CD4-positive, alpha-beta T cell treated with Interleukin-6 at 100 ng/mL for 8 hours (primary cell): ENCODE results near the gene TBC1D22B.
"Not testable (repeated sequence)": the region's sequence is repeated elsewhere in the genome, so short reads cannot be mapped to it uniquely, and the experiment has no call there.

Source experiments
- DNase-seq: peaks from one replicate; pipeline ENCODE4 v3.0.0-alpha.2; 2020; ENCODE audit warnings: mixed read lengths, low spot score

Gene TBC1D22B

GRCh38 chr6:37321516-37322415 lies 64.2 kb downstream of the TBC1D22B start:
- no peak for DNase-seq

- no peak for DNase-seq
These were observed 66.0 kb downstream of the TBC1D22B start for GRCh38 chr6:37323580-37323979.

DNA sequence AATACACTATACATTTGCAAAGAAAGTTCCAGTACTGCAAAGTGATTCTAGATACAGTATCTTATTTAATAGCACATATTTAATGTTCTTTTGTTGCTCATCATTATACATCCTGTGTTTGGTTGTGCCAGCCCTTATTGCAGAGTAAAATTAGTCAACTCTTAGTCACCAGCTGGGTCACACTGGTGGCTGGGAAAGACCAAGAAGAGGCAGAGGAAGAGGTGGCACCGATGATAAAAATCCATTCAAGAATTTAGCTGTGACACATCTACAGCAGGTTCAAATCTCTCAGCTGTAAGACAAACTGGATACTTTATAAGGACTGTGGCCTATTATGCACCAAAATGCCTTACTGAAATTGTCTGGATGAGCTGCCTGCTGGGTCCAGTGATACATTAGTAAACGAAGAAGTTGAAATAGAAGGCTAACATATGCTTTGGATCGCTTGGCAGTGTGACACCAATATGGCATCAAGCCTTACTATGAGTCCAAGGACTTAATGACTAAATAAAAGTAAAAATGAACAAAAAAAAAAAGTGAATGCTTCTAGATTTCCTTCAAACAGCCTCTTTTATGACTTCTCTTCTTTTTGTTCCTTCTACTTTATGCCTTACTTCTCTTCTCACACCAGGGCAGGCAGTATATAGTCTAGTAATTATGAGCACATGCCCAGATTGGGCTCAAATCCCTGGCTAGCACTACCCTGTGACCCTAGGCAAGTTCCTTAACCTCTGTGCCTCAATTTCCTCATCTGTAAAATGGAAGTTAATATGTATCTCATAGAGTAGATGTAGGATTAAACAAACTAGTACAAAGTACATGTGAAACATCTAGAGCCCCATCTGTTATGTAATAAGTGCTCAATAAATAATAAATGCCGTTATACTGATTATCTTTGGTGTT lies 66.8 kb downstream of the TBC1D22B start:
- DNase-seq, result no peak

DNA sequence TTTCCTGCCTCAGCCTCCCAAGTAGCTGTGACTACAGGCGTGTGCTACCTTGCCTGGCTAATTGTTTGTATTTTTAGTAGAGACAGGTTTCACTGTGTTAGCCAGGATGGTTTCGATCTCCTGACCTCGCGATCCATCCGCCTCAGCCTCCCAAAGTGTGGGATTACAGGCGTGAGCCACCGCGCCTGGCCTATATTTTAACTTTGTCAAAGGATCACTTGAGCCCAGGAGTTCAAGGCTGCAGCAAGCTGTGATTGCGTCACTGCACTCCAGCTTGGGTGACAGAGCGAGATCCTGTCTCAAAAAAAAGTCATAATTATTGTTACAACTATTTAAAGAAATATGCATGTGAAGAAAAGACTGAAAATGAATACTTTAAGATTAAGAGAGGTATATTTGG lies 72.8 kb downstream of the TBC1D22B start:
- not testable (repeated sequence) for DNase-seq

GRCh38 chr6:37331047-37331446 lies 73.5 kb downstream of the TBC1D22B start:
- DNase-seq, result no peak

GRCh38 chr6:37332894-37333293 lies 75.3 kb downstream of the TBC1D22B start:
- DNase-seq, result no peak

GRCh38 chr6:37334047-37334446 lies 76.5 kb downstream of the TBC1D22B start:
- no peak for DNase-seq

DNA sequence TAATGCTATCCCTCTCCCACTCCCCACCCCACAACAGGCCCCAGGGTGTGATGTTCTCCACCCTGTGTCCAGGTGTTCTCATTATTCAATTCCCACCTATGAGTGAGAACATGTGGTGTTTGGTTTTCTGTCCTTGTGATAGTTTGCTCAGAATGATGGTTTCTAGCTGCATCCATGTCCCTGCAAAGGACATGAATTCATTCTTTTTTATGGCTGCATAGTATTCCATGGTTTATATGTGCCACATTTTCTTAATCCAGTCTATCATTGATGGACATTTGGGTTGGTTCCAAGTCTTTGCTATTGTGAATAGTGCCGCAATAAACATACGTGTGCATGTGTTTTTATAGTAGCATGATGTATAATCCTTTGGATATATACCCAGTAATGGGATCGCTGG lies 80.7 kb downstream of the TBC1D22B start:
- not testable (repeated sequence) for DNase-seq

- no peak for DNase-seq
These were observed 81.2 kb downstream of the TBC1D22B start for GRCh38 chr6:37338745-37339255.

DNA sequence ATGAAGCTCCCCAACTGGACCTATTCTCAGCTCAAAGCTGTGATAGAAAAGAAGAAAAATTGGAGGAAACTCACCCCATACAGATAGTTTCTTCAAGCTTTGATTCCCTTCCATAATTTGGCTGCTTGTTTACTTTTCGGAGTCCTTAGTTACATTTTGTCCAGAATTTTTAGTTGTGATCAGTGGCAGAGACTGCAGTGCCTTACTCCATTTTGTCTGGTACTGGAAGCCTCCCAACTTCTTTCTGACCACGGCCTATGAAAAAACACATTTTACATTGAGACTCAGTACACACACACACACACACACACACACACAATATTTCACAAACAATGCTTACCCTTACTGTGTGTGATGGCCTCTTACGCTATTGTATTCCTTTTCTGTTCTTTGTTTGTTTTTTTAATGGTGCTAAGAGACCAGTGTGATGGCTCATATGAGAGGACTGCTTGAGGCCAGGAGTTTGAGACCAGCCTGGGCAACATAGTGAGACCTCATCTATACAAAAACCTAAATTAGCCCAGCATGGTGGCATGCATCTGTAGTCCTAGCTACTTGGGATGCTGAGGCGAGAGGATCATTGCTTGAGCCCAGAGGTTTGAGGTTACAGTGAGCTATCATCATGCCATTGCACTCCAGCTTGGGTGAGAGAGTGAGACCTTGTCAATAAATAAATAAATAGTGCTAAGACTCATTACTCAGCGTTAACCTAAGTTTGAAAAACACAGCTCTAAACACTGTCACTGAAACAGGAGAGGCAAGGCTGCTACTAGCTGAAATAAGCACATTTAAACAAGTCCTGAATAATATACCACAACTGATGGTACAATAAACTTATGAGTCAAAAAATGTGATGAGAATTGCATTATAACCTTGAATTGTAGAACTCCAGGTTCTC lies 82.4 kb downstream of the TBC1D22B start:
- no peak for DNase-seq

DNA sequence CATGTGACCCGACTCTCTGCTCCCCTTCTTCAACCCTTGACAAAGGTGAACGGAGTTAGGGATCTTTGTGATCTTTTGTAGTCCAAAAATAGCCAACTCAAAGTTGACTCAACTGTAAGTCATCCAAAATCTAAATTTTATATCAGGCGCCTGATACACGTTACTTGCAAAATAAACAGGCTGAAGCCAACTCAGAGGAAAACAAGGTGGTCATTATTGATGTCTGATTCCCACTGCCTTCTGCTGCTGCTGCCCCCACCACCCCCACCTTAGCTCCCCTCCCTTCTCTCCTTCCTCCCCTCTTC lies 83.0 kb downstream of the TBC1D22B start:
- no peak for DNase-seq

GRCh38 chr6:37343248-37343647 lies 85.7 kb downstream of the TBC1D22B start:
- DNase-seq, result no peak

- DNase-seq, result no peak
These were observed 86.7 kb downstream of the TBC1D22B start for GRCh38 chr6:37344308-37344707.

- not testable (repeated sequence) for DNase-seq
These were observed 88.2 kb downstream of the TBC1D22B start for GRCh38 chr6:37345804-37346203.

DNA sequence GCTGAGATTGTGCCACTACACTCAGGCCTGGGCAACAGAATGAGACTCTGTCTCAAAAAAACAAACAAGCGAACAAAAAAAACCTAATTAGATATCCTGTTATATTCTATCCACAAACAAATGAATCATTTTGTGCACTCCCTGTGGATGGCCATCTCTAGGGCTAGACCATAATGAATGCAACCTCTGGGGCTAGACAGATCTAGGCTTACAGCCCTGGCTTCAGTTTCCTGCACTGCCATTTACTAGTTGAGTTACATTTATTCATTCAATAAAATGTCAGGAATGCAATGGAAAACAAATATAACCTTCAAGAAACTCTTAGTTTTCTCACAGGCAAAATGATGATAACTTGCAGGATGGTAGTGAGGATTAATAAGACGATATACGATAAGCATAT lies 89.6 kb downstream of the TBC1D22B start:
- DNase-seq, result no peak

DNA sequence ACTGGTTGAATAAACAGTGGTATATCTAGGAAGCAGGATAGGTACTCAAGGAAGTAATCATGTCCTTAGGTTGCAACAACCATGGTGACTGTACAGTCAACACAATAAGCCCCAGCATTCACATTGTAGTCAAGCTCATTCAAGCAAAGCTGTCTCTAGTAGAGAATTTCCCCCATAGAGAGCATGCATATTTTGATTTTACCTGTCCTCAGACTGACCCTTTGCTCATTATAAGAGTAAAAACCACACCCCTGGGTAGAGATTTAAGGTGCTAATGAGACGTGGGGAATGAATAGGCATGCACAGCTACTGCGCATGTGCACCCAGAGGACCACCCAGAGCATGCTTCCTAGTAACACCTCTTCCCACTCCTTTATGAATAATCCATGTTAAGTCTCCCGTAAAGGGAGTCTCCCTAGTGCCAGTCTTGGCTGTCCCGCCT lies 90.1 kb downstream of the TBC1D22B start:
- DNase-seq, result no peak

DNA sequence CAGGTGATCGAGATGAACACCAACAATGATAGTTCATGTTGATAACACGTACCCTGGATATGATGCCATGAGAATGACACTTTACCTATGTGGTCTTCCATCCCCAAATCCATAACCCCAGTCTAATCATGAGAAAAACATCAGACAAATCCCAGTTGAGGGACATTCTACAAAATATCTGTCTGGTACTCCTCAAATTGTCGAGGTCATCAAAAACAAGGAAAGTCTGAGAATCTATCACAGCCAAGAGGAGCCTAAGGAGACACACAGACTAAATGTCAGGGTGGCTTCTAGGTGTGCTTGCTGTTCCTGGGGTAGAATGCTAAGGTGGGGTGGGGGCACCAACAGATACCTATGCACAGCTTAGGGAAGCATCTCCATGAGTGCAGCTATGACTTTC lies 93.5 kb downstream of the TBC1D22B start:
- DNase-seq, result no peak

GRCh38 chr6:37352384-37352783 lies 94.8 kb downstream of the TBC1D22B start:
- DNase-seq, result no peak

DNA sequence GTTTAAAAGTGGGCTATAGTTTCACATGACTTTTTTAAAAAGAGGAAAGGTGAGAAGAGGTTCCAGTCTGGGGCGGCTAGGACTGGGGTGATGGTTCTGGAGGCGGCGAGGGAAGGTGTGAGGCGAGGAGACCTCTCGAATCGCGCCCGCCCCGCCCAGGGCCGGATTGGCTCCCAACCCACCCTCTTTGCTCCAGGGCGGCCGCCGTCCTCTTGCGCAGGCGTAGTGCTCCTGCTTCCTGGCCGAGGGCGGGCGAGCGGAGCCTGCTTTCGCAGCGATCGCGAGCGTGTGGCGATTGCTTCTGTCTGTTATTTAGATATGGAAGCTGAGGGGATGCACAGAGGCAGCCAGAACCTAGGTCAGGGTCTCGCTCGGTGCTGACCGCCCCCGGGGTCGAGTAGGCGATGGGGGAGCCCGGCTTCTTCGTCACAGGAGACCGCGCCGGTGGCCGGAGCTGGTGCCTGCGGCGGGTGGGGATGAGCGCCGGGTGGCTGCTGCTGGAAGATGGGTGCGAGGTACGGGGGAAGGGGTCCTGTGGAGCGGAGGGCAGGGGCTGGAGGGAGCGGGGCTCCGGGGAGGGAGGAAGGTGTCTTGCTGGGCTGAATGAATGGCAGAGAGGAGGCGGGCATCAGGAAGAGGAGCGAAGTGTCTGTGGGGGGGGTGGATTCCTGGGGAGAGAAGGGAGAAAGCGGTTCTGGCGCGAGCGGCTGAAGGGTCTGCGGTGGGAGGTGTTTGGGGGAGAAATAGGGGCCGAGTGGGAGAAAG lies 96.4 kb downstream of the TBC1D22B start, which contains the start of gene RNF8:
Gene RNF8 (plus strand): TSS at position 223 of the 765 bp plus-strand sequence. CDS start 182 bp downstream, at position 405.
- DNase-seq, result peak; percentile 89

- no peak for DNase-seq
These were observed 97.2 kb downstream of the TBC1D22B start for GRCh38 chr6:37354526-37355384.
